ENCODE results near the gene GMPPA. TPM values are rescaled to one million over a fixed set of nuclear protein-coding genes. Genes with fewer than 3 reads are reported as not detected.

Gene GMPPA
- polyA plus RNA-seq, 1 experiment: 171 TPM

GRCh38 chr2:219480004-219480403 is 18.7 kb upstream of the GMPPA start:
- no peak for DNase-seq (ENCODE audit: low read depth)
- Histone ChIP-seq H3K4me3 (ENCODE audit: low read depth, low read length) (no peak overlapping the region), H3K27me3 (ENCODE audit: control insufficient read depth, insufficient read depth, low read length) (no peaks in the 10 kb centered on the region), H3K36me3 (ENCODE audit: control insufficient read depth, insufficient read depth, low read length) (peaks cover 31% of the 10 kb centered on the region)
- ChIA-PET POLR2A (no interaction called here), CTCF (interaction anchor here (0.9 kb wide), 1 partner anchor 50 kb away, joined by 3 read pairs; no protein-coding TSS in a partner anchor)
- TF ChIP-seq, protein P1, sequence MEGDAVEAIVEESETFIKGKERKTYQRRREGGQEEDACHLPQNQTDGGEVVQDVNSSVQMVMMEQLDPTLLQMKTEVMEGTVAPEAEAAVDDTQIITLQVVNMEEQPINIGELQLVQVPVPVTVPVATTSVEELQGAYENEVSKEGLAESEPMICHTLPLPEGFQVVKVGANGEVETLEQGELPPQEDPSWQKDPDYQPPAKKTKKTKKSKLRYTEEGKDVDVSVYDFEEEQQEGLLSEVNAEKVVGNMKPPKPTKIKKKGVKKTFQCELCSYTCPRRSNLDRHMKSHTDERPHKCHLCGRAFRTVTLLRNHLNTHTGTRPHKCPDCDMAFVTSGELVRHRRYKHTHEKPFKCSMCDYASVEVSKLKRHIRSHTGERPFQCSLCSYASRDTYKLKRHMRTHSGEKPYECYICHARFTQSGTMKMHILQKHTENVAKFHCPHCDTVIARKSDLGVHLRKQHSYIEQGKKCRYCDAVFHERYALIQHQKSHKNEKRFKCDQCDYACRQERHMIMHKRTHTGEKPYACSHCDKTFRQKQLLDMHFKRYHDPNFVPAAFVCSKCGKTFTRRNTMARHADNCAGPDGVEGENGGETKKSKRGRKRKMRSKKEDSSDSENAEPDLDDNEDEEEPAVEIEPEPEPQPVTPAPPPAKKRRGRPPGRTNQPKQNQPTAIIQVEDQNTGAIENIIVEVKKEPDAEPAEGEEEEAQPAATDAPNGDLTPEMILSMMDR (IDR thresholded peaks at IDR 0.05; ENCODE audit: insufficient read depth, low read depth, low read length): no peak

DNA sequence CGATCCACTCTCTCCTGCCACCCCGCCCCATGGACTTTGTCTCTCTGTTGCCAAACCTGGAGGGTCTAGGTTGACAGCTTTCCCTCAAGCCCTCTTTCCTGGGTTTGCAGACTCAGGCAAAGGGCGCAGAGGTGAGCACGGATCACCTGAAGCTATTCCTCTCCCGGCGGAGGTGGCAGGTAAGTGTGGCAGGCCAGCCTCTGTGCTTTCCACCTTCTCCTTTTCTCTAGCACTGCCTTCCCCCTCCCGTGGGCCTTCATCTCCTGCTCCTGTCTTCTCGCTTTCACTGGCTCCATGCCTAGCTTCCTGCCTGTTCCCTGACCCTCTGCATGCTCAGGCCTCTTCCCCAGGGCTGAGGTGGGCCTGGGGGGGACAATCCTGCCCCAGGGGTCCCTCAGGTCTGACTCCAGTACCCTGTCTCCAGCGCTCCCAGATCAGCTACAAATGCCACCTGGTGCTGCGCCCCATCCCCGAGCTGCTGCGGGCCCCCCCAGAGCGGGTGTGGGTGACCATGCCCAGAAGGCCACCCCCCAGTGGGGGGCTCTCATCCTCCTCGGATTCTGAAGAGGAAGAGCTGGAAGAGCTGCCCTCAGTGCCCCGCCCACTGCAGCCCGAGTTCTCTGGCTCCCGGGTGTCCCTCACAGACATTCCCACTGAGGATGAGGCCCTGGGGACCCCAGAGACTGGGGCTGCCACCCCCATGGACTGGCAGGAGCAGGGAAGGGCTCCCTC is 15.9 kb upstream of the GMPPA start:
- no peak overlapping the region for H3K4me3 ChIP-seq (ENCODE audit: low read depth, low read length)
- peaks cover 28% of the 10 kb centered on the region for H3K36me3 ChIP-seq (ENCODE audit: control insufficient read depth, insufficient read depth, low read length)
- POLR2A ChIA-PET: interaction anchor here (0.6 kb wide), 1 partner anchor 95 kb away, joined by 9 read pairs; no protein-coding TSS in a partner anchor
- no peaks in the 10 kb centered on the region for H3K27me3 ChIP-seq (ENCODE audit: control insufficient read depth, insufficient read depth, low read length)
- TF ChIP-seq, protein P1 (IDR thresholded peaks at IDR 0.05; ENCODE audit: insufficient read depth, low read depth, low read length): no peak
- CTCF ChIA-PET: interaction anchor here (0.6 to 3.9 kb wide), 8 partner anchors 9 to 80 kb away, joined by 3 to 28 read pairs (median 5); a partner anchor contains a TSS
- DNase-seq (ENCODE audit: low read depth): no peak

DNA sequence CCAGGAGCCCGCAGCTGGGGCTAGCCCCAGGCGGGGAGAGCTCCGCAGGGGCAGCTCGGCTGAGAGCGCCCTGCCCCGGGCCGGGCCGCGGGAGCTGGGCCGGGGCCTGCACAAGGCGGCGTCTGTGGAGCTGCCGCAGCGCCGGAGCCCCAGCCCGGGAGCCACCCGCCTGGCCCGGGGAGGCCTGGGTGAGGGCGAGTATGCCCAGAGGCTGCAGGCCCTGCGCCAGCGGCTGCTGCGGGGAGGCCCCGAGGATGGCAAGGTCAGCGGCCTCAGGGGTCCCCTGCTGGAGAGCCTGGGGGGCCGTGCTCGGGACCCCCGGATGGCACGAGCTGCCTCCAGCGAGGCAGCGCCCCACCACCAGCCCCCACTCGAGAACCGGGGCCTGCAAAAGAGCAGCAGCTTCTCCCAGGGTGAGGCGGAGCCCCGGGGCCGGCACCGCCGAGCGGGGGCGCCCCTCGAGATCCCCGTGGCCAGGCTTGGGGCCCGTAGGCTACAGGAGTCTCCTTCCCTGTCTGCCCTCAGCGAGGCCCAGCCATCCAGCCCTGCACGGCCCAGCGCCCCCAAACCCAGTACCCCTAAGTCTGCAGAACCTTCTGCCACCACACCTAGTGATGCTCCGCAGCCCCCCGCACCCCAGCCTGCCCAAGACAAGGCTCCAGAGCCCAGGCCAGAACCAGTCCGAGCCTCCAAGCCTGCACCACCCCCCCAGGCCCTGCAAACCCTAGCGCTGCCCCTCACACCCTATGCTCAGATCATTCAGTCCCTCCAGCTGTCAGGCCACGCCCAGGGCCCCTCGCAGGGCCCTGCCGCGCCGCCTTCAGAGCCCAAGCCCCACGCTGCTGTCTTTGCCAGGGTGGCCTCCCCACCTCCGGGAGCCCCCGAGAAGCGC is 15.0 kb upstream of the GMPPA start:
- Histone ChIP-seq H3K27me3 (ENCODE audit: control insufficient read depth, insufficient read depth, low read length) (no peaks in the 10 kb centered on the region), H3K4me3 (ENCODE audit: low read depth, low read length) (no peak overlapping the region), H3K36me3 (ENCODE audit: control insufficient read depth, insufficient read depth, low read length) (peaks cover 34% of the 10 kb centered on the region)
- TF ChIP-seq, protein P1 (IDR thresholded peaks at IDR 0.05; ENCODE audit: insufficient read depth, low read depth, low read length): no peak
- ChIA-PET CTCF (interaction anchor here (0.6 to 3.9 kb wide), 5 partner anchors 7 to 46 kb away, joined by 3 to 28 read pairs (median 10); a partner anchor contains a TSS), POLR2A (no interaction called here)
- DNase-seq (ENCODE audit: low read depth): no peak

DNA sequence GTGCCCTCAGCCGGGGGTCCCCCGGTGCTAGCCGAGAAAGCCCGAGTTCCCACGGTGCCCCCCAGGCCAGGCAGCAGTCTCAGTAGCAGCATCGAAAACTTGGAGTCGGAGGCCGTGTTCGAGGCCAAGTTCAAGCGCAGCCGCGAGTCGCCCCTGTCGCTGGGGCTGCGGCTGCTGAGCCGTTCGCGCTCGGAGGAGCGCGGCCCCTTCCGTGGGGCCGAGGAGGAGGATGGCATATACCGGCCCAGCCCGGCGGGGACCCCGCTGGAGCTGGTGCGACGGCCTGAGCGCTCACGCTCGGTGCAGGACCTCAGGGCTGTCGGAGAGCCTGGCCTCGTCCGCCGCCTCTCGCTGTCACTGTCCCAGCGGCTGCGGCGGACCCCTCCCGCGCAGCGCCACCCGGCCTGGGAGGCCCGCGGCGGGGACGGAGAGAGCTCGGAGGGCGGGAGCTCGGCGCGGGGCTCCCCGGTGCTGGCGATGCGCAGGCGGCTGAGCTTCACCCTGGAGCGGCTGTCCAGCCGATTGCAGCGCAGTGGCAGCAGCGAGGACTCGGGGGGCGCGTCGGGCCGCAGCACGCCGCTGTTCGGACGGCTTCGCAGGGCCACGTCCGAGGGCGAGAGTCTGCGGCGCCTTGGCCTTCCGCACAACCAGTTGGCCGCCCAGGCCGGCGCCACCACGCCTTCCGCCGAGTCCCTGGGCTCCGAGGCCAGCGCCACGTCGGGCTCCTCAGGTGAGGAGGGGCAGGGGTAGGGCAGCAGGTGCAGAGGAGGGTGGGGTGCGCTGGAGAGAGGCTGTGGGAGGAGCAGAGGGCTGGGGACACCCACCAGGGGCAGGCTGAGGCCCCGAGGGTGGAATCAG is 14.1 kb upstream of the GMPPA start:
- Histone ChIP-seq H3K4me3 (ENCODE audit: low read depth, low read length) (no peak overlapping the region), H3K36me3 (ENCODE audit: control insufficient read depth, insufficient read depth, low read length) (peaks cover 35% of the 10 kb centered on the region), H3K27me3 (ENCODE audit: control insufficient read depth, insufficient read depth, low read length) (no peaks in the 10 kb centered on the region)
- no peak for DNase-seq (ENCODE audit: low read depth)
- POLR2A ChIA-PET: no interaction called here
- CTCF ChIA-PET: interaction anchor here (1.3 to 3.9 kb wide), 3 partner anchors 8 to 25 kb away, joined by 5 to 28 read pairs (median 11); a partner anchor contains a TSS
- TF ChIP-seq, protein P1 (IDR thresholded peaks at IDR 0.05; ENCODE audit: insufficient read depth, low read depth, low read length): no peak
